Stomach smooth muscle (tissue), 2 donors: ENCODE results near the gene TIMM44.

ENCODE experiments used
- H3K27ac ChIP-seq: one replicate; pipeline ENCODE4 v1.7.0; 2013; ENCODE audit warnings: mild to moderate bottlenecking, low read length, inconsistent platforms
- H3K27me3 ChIP-seq, 2 donors: one replicate each; pipeline ENCODE4 v1.7.0; 2013; ENCODE audit warnings: low read length in 2 of 2; ENCODE audit not compliant: insufficient read depth in 2 of 2, control insufficient read depth in 1 of 2
- H3K36me3 ChIP-seq, 2 donors: one replicate each; pipeline ENCODE4 v1.7.0; 2013; ENCODE audit warnings: low read length in 2 of 2; ENCODE audit not compliant: control insufficient read depth in 2 of 2, insufficient read depth in 2 of 2
- H3K4me1 ChIP-seq: one replicate; pipeline ENCODE4 v1.7.0; 2013; ENCODE audit warnings: low read length; ENCODE audit not compliant: control insufficient read depth, insufficient read depth
- H3K4me3 ChIP-seq, 2 donors: one replicate each; pipeline ENCODE4 v1.7.0; 2013; ENCODE audit warnings: low read length in 2 of 2
- H3K9ac ChIP-seq, 2 donors: one replicate each; pipeline ENCODE4 v1.7.0; 2013; ENCODE audit warnings: low read length in 2 of 2, mild to moderate bottlenecking in 1 of 2
- H3K9me3 ChIP-seq, 2 donors: one replicate each; pipeline ENCODE4 v1.7.0; 2013; ENCODE audit warnings: low read length in 2 of 2; ENCODE audit not compliant: control insufficient read depth in 2 of 2
- donor health status: healthy.
- donor health status: Pancreatic carcinoma.

TIMM44 gene

DNA sequence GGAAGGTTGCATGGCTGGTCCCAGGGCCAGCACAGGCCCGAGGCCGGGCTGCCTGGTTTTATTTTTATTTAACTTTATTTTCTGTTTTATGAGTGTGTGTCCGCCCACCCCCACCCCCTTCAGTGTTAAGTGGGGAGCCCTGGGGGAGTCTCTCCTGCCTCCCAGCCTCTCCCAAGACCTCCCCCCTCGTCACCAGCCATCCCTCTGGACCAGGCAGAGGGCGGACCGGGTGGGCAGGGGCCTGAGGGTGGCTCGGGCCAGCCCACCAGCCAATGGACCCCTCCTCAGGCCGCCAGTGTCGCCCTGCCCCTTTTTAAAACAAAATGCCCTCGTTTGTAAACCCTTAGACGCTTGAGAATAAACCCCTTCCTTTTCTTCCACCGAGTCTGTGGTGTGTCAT lies 29.4 kb downstream of the TIMM44 start:
- peaks cover 27% of the 10 kb centered on the region for H3K4me1 ChIP-seq
- H3K27me3 ChIP-seq, result peaks cover 20 to 38% of the 10 kb centered on the region in 2 donors
- H3K4me3 ChIP-seq, result no peak overlapping the region
- no peak overlapping the region for H3K27ac ChIP-seq
- H3K36me3 ChIP-seq, result peaks cover 23 to 26% of the 10 kb centered on the region in 2 donors
- H3K9ac ChIP-seq, result no peak overlapping the region
- no peaks in the 10 kb centered on the region for H3K9me3 ChIP-seq

- no peak overlapping the region for H3K9ac ChIP-seq
- H3K4me1 ChIP-seq, result peaks cover 27% of the 10 kb centered on the region
- H3K27ac ChIP-seq, result no peak overlapping the region
- peaks cover 23 to 26% of the 10 kb centered on the region in 2 donors for H3K36me3 ChIP-seq
- no peak overlapping the region for H3K4me3 ChIP-seq
- no peaks in the 10 kb centered on the region for H3K9me3 ChIP-seq
- peaks cover 17 to 33% of the 10 kb centered on the region in 2 donors for H3K27me3 ChIP-seq
These were observed 29.8 kb downstream of the TIMM44 start for GRCh38 chr19:7913652-7914051.

- Histone ChIP-seq H3K36me3 (peaks cover 23 to 26% of the 10 kb centered on the region in 2 donors), H3K9me3 (no peaks in the 10 kb centered on the region), H3K27ac (no peak overlapping the region), H3K4me1 (peaks cover 31% of the 10 kb centered on the region), H3K9ac (no peak overlapping the region), H3K27me3 (peaks cover 14 to 28% of the 10 kb centered on the region in 2 donors), H3K4me3 (no peak overlapping the region)
These were observed 30.5 kb downstream of the TIMM44 start for GRCh38 chr19:7912697-7913564.

DNA sequence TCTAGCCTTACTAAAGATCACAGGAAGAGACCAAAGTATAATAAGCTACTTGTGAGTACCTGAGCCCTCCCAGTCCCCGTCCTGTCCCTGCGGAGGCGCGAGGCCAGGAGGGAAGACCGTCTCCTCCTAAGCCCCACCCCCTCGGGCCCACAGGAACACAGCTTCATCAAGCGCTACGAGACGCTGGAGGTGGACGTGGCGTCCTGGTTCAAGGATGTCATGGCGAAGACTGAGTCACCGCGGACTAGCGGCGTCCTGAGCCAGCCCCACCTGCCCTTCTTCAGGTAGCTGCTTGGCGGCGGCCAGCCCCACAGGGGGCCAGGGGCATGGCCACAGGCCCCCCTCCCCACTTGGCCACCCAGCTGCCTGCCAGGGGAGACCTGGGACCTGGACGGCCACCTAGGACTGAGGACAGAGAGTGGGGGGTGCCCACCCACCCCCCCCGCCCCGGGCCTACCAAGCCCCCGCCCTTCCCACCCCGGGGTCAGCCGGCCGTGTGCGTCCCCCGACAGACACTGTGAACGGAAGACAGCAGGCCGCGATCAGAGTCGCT lies 31.2 kb downstream of the TIMM44 start:
- Histone ChIP-seq H3K27ac (no peak overlapping the region), H3K9ac (no peak overlapping the region), H3K4me1 (peaks cover 28% of the 10 kb centered on the region), H3K4me3 (no peak overlapping the region), H3K27me3 (peaks cover 12 to 21% of the 10 kb centered on the region in 2 donors), H3K36me3 (peaks cover 23 to 26% of the 10 kb centered on the region in 2 donors), H3K9me3 (no peaks in the 10 kb centered on the region)

GRCh38 chr19:7911508-7912143 lies 31.8 kb downstream of the TIMM44 start:
- Histone ChIP-seq H3K36me3 (peaks cover 23 to 28% of the 10 kb centered on the region in 2 donors), H3K27me3 (peaks cover 9 to 15% of the 10 kb centered on the region in 2 donors)

DNA sequence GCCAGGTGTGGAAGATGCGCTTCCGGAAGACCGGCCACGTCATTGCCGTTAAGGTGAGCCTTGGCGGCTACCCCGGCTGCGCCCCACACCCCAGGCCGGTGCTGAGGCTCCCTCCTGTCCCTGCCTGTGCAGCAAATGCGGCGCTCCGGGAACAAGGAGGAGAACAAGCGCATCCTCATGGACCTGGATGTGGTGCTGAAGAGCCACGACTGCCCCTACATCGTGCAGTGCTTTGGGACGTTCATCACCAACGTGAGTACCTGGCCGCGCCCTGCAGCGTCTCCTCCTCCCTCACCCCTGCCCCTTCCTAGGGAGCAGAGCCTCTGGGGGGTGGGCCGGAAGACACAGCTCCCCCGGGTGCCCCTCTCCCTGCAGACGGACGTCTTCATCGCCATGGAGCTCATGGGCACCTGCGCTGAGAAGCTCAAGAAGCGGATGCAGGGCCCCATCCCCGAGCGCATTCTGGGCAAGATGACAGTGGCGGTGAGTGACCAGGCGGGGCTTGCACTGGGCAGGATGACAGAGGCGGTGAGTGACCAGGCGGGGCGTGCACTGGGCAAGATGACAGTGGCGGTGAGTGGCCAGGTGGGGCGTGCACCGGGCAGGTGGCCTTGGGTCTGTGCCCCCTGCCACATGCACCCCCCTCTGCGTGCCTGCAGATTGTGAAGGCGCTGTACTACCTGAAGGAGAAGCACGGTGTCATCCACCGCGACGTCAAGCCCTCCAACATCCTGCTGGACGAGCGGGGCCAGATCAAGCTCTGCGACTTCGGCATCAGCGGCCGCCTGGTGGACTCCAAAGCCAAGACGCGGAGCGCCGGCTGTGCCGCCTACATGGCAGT lies 32.9 kb downstream of the TIMM44 start:
- Histone ChIP-seq H3K27me3 (peaks cover 3 to 4% of the 10 kb centered on the region in 2 donors), H3K4me3 (no peak overlapping the region), H3K4me1 (peaks cover 21% of the 10 kb centered on the region), H3K27ac (no peak overlapping the region), H3K36me3 (peaks cover 27 to 30% of the 10 kb centered on the region in 2 donors), H3K9ac (no peak overlapping the region), H3K9me3 (no peaks in the 10 kb centered on the region)

More at GRCh38 chr19:7911508-7912143, 31.8 kb downstream of the TIMM44 start:
- H3K4me3 ChIP-seq, result no peak overlapping the region
- peaks cover 24% of the 10 kb centered on the region for H3K4me1 ChIP-seq
- no peak overlapping the region for H3K27ac ChIP-seq
- no peak overlapping the region for H3K9ac ChIP-seq
- H3K9me3 ChIP-seq, result no peaks in the 10 kb centered on the region

- H3K27me3 ChIP-seq, result no peaks in the 10 kb centered on the region
These were observed 33.9 kb downstream of the TIMM44 start for GRCh38 chr19:7909471-7910067.

GRCh38 chr19:7908742-7909461 lies 34.6 kb downstream of the TIMM44 start:
- H3K27me3 ChIP-seq, result no peaks in the 10 kb centered on the region
- H3K9me3 ChIP-seq, result no peaks in the 10 kb centered on the region
- no peak overlapping the region for H3K4me3 ChIP-seq
- no peak overlapping the region for H3K27ac ChIP-seq
- H3K36me3 ChIP-seq, result peaks cover 27 to 30% of the 10 kb centered on the region in 2 donors
- H3K4me1 ChIP-seq, result peaks cover 34% of the 10 kb centered on the region
- H3K9ac ChIP-seq, result no peak overlapping the region

More at GRCh38 chr19:7909471-7910067, 33.9 kb downstream of the TIMM44 start:
- Histone ChIP-seq H3K4me1 (peaks cover 30% of the 10 kb centered on the region), H3K4me3 (no peak overlapping the region), H3K9me3 (no peaks in the 10 kb centered on the region), H3K36me3 (peaks cover 27 to 30% of the 10 kb centered on the region in 2 donors), H3K9ac (no peak overlapping the region), H3K27ac (no peak overlapping the region)

- Histone ChIP-seq H3K4me1 (peaks cover 35% of the 10 kb centered on the region), H3K9ac (no peak overlapping the region), H3K27me3 (no peaks in the 10 kb centered on the region), H3K36me3 (peaks cover 27 to 30% of the 10 kb centered on the region in 2 donors), H3K27ac (no peak overlapping the region), H3K4me3 (no peak overlapping the region), H3K9me3 (no peaks in the 10 kb centered on the region)
These were observed 35.3 kb downstream of the TIMM44 start for GRCh38 chr19:7908078-7908699.
